Glomerular endothelial cell (primary cell): ENCODE data around the gene IL12RB2. TPM values are rescaled to one million over a fixed set of nuclear protein-coding genes. Genes with fewer than 3 reads are reported as not detected.
"Not testable (repeated sequence)": the region's sequence is repeated elsewhere in the genome, so short reads cannot be mapped to it uniquely, and the experiment has no call there.

ENCODE experiments used
- DNase-seq: peaks from one replicate; pipeline ENCODE4 v3.0.0-alpha.2; 2011; ENCODE audit warnings: low read depth, low spot score; ENCODE audit errors: extremely low read depth
- total RNA-seq: library from RNA; depleted of rRNA; stranded (reverse); fragments of >200 nt; gene quantifications from 2 replicates; pipeline ENCODE4 v1.2.3, GENCODE V29; 2015

IL12RB2 gene
- total RNA-seq, 1 donor from 2014 or later = not detected

DNA sequence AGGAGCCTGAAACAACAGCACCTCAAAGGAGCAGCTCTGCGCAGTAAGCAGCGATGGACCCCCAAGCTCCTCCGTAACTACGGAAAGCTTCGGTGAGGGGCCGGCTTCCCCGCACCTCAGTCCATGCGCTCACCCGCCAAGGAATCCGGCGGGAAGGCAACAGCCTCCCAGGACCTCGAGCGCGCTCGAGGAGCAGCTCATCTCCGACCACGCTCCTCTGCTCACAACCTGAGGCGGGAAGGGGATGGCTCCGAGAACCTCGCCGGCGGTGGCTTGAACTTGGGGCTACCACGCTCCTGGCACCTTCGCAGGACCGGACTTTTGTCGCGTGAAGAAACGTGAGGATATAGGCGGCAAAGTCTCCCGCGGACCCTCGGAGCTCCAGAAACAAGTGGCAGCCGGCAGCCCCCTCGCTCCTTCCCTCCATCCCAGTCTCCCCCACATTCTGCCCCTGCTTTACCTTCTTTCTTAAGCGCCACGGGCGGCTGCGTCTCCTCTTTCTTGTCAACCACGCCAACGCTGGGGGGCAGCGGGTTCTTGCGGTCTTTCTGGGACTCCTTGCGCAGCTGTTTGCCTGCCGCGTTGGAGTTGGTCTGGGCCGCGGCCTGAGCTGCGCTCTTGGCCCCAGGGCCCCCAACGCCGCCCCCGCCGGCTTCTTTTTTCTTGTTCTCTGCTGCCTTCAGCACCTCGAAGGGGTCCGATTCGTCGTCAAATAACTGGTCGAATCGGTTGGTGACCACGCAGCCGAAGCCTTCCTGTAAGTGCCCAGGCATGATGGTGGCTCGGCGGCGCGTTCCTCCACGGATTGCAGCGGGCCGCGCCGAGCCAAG lies 122.1 kb downstream of the IL12RB2 start:
- no peak for DNase-seq

DNA sequence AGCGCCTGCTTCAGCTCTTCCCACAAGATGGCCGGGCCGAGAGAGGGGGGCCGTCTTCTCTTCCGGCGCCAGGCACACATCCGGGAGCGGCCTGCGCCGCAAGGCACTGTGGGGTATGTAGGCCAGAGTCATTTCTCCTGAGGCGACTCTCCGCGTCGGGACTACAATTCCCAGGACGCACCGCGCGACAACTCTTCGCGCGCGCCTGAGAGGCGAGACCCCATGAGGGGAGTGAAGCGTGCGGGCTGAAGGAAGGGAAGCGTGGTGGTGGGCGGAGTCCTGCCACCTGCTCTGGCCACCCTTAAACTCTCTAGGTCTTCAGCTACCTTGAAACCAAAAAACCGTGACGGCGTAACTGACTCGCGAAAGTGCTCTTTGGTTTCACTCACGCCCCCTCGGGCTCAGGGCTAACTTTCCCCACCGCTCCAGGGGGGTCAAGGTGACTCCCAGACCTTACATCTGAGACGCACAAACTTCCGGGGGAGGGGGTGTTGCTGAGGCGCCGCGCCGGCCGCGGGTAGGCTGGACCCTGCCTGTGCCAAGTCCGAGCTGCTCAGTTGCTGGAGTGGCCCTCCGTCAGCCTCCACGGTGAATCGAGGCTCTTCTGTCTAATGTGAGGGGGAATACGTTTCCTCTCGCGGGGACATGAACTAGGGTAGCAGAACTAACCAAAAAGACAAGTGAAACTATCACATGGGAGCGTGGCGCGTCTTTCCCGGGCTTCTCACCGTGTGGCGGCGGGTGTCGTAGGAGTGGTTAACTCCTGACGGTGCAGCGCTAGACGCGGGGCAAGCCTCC lies 122.9 kb downstream of the IL12RB2 start, which contains the start of gene SERBP1:
TSS of gene SERBP1 (minus strand) at position 45 of the 798 bp plus-strand sequence. CDS start 102 bp downstream, outside the sequence.
- peak; percentile 72 for DNase-seq

GRCh38 chr1:67431156-67431765 lies 123.6 kb downstream of the IL12RB2 start:
- no peak for DNase-seq

DNA sequence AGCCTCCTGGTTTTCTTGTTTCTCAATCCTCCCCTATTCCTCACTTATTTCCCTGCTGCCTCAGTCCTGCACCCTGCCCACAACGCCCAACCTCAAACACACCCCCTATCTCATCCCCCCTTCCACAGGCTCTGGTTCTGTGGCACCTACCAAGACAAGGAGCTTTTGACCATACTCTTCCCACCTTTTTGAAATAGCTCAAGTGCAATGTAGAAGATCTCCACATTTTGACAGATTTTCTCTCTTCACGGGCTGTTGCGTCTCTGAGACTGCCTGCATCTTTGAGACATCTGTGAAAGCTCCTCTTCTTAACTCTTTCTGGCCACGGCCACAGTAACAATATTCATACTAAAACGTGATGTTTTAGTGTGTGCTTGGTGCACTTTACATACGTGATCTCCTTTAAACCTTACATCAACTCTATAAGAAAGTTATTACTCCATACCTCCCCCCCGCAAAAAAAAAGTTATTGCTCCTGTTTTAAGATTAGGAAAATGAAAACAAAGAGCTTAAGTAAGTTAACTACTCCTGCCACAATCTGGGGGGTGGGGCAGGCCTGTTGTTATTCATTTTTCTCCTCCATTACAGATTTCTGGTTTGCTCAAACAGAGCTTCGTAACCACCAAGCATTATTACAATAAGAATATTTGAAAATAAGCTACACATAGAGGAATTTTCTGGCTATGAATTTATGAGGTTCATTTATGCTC lies 124.4 kb downstream of the IL12RB2 start:
- no peak for DNase-seq

DNA sequence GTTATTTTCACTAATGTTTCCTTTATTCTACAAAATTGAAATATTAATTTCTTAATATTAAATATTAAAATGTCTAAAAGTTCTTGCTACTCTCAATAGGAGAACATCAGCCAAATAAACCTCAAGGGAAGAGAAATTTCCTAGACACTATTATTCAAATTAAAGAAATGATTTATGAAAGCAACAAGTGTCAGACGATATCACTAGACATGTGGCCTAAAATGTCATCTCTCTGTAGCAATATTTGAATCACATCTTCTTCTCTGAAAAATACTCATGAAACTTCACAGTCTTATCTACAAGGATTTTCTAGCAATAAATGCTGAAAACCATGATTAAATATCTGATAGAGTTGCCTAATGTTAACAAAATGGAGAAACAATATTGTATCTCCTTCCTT lies 125.1 kb downstream of the IL12RB2 start:
- no peak for DNase-seq

- no peak for DNase-seq
Observed at GRCh38 chr1:67433837-67434236, 126.2 kb downstream of the IL12RB2 start.

DNA sequence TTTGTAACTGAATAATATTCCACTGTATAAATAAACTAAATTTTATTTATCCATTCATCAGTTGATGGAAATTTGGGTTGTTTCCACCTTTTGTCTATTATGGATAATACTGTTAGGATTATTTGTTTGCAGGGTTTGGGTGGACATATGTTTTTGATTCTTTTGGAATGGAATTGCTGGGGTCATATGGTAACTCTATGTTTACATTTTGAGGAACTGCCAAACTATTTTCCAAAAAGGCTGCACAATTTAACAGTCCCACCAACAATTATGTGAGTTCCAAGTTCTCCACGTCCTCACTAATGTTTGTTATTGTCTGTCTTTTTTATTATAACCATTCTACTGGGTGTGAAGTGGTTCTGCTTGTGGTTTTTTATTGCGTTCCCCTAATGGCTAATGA lies 126.8 kb downstream of the IL12RB2 start:
- no peak for DNase-seq

DNA sequence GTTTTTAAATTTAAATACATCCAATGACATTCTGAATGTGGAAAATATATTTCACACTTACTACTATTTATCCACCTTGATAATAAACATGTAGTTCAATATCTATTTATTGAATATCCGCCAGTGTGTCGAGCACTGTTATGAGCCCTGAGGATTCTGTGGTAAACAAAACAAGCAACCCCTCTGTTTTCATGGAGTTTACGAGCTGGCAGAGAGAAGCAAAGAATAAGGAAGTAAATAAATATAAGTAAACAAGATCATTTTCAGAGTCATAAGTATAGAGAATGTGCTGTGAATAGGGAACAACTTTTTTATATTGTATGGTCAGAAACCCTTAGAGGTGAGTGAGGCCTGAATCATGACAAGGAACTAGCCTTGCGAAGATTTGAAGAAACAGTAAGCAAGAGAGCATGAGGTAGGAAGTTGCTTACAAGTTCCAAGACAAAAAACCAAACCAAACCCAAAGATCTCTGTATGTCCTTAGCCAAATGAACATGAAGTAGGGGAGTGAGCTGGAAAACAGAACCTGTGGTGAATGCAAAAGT lies 128.9 kb downstream of the IL12RB2 start:
- no peak for DNase-seq

DNA sequence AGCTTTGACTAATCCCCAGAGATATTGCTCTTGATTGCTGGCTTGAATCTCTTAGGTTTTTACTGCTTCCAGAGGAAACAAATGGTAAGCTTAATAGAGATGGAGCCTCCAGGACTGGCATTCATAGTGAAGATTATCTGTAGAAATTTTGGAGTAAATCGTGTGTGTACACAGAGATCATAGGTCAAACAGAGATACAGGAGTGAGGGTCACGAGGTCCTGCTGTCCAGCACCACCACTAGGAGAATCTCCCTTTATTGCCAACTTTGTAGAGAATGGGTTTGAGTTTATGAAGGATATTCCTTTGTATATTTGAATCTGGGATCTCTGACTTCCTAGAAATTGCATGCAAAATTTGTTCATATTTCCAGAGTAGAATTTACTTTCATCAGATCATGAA lies 130.3 kb downstream of the IL12RB2 start:
- no peak for DNase-seq

DNA sequence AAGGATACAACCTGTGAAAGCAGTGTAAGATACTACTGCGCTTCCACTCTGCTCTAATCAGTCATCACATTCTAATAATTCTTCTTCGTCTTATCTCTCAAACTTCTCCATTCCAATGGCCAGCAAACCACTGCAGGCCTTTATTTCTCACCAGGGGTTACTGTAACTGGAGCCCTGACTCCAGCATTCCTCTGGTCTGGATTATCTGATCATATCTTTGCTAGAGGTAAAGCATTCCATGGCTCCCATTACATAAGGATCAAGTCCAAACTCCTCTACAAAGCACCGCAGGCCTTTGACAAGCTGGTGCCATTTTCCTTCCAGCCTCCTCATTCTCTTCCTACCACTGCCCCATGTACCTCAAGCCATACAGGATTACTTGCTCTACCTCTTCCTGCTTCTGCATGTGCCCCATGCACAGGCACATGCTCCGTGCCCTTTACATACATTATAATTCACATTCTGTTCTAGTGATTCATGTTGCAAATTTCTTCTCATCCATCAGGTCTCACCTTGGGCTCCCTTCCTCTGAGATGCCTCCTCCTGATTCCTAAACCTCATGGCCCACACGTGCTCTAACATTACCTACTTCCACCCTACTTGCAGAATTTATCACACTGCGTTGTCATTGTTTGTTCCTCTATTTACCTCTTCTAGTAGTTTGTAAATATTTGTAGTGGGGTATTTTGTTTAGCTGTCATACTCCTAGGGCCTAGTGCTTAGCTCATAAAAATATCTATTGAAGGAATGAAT lies 131.8 kb downstream of the IL12RB2 start:
- no peak for DNase-seq

DNA sequence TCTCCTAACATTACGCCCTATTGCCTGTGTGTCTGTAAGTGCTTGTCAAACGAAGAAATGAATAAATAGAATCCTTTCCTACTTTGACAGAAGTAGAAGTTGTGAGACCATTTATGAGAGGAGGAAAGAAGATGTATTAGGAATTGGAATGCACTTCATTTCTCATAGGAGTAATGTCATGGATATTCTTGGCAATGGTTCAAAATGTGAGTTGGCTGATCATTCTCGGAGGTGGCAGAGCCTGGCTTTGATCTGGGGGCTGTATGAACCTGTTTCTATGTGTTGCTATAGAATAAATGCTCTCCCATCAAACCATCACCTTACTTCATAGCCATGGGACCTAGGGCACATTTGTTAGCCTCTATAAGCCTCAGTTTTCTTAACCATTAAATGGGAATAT lies 132.7 kb downstream of the IL12RB2 start:
- DNase-seq = no peak

DNA sequence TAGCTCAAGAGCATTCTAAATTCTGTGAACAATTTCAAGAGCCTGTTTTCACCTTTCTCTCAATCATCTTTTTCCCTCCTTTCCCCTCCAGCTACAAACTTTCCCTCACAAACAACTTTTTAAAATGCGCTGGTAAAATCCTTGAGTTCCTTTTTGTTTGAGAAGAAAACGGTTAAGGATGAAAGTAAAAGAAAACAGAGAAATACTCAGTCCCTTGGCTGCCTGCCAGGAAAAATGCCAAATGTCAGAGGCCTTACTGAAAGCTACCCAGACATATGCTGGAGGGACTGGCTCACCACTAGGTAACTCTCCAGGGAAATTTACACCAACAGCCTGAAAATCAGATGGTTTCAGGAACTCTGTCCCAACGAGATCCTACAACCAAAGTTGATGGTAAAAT lies 133.5 kb downstream of the IL12RB2 start:
- no peak for DNase-seq

- DNase-seq = no peak
Observed at GRCh38 chr1:67441739-67442281, 134.1 kb downstream of the IL12RB2 start.

GRCh38 chr1:67446014-67446413 lies 138.3 kb downstream of the IL12RB2 start:
- DNase-seq = not testable (repeated sequence)

Other genes starting within 250 kb of the IL12RB2 start
- not detected in 2 replicates for gene C1orf141, start 172.9 kb upstream of the IL12RB2 start, total RNA-seq
- gene IL23R, start 141.4 kb upstream of the IL12RB2 start, total RNA-seq = not detected in 2 replicates
- gene SERBP1, start 122.5 kb downstream of the IL12RB2 start, total RNA-seq = 250 and 252 TPM in 2 replicates